WI38 (cell line): Measurements from ENCODE around the gene PTP4A2.

Experiments used
- H3K4me3 ChIP-seq: 2 replicates; pipeline ENCODE4 v1.5.1; 2011; ENCODE audit warnings: low read depth, mild to moderate bottlenecking, control low read depth, low read length
- TF ChIP-seq, protein P1 (sequence below): IDR thresholded peaks from 2 replicates; pipeline ENCODE4 v1.5.1; 2012; ENCODE audit warnings: low read depth, mild to moderate bottlenecking, control low read depth, low read length

Gene PTP4A2

DNA sequence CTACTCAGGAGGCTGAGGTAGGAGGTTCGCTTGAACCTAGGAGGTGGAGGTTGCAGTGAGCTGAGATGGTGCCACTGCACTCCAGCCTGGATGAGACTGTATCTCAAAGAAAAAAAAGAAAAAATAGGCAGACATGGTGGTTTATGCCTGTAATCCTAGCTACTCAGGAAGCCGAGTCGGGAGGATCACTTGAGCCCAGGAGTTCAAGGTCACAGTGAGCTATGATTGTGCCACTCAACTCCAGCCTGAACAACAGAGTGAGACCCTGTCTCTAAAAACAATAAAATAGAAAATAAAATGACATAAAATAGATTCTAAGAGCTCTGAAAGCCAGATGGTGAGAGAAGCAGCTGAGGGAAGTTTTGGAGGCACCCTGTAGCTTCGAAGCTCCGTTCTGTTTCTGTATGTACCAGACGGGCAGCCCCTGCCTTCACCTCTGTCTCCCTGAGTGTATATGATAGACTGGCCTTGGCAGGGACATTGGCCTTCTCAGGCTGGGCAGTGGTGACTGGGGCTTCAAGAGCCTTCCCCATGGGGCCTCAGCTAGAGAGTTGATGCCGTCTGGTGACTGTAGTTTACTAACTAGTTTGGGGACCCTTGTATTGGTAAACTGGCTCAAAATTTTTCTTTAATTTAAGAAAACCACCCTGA is 68.0 kb downstream of the PTP4A2 start:
- no peak overlapping the region for H3K4me3 ChIP-seq
- TF ChIP-seq, protein P1, sequence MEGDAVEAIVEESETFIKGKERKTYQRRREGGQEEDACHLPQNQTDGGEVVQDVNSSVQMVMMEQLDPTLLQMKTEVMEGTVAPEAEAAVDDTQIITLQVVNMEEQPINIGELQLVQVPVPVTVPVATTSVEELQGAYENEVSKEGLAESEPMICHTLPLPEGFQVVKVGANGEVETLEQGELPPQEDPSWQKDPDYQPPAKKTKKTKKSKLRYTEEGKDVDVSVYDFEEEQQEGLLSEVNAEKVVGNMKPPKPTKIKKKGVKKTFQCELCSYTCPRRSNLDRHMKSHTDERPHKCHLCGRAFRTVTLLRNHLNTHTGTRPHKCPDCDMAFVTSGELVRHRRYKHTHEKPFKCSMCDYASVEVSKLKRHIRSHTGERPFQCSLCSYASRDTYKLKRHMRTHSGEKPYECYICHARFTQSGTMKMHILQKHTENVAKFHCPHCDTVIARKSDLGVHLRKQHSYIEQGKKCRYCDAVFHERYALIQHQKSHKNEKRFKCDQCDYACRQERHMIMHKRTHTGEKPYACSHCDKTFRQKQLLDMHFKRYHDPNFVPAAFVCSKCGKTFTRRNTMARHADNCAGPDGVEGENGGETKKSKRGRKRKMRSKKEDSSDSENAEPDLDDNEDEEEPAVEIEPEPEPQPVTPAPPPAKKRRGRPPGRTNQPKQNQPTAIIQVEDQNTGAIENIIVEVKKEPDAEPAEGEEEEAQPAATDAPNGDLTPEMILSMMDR: no peak

DNA sequence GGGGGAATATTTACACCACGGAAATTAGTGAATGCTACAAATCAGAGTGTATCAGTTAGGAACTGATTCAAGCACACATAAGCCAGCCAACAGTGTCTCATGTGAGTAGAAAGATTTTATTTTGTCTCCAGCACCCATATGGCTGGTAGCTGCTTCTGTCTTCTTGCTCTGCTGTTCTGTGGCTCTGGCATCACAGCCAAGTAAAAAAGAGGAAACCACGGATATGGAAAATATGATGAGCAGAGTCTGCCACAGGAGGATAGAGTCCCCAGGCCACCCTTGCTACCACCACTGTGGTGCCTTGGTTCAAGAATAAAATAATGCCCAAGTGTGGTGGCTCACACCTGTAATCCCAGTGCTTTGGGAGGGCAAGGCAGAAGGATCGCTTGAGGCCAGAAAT is 68.7 kb downstream of the PTP4A2 start:
- TF ChIP-seq, protein P1: no peak
- H3K4me3 ChIP-seq: no peak overlapping the region

DNA sequence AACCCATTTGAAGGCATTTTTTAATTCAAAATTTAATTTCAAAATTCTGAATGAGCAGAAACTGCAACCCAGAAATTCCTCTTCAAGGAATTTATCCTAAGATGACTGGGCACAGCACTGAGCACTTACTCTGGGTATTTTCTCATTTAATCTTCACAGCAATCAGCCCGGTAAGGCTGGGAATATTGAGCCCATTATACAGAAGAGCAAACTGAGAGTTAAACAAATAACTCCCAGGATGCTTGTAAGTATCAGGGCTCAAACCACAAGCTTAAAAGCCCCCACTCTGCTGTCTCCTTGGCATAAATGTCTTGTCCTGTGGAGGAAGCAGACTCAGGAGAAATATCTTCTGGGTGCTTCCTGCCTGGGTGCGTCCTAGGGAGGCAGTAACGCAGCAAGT is 69.3 kb downstream of the PTP4A2 start:
- TF ChIP-seq, protein P1: no peak
- H3K4me3 ChIP-seq: no peak overlapping the region

DNA sequence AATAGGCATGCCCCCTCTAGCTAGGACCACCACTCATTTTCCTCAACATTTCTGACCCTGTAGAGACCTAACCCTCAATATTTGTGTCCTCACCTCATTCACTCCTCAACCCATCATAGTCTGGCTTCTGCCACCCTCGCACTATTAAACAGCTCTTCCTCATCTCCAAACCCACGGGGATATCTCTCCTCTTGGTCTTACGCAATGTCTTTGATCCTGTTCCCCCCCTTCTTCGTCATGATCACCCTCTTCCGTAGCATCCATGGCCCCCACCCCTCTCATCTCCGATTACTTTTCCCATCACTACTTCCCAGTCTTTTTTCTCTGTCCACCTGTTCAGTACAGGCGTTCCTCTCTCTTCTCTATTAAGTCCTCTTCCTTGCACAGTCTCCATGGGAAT is 70.6 kb downstream of the PTP4A2 start:
- H3K4me3 ChIP-seq: no peak overlapping the region
- TF ChIP-seq, protein P1: no peak

DNA sequence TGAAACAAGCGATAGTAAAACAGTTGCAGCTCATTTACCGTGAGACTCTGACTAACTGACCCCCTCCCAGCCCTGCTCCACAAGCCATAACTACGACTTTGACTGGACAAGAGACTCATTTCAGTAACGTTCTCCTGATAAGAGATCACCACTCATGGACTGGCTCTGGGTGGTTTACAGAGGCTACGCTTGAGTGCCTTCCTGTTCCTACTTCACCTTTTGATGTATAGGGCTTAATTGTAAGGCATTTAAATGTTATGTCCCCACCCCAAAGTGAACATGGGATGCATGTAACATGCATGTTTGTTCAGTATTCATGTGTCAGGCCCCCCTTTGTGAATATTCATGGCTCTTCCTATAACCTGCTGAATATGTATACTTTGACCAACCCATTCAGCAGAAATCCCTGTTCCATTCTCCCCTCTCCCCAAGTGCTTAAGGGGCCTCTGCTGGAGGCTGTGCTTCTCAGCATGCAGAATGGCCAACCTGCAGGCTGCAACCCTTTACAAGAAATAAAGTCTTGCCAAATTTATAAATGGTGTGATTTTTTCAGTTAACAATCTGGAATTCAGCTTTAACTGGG is 71.6 kb downstream of the PTP4A2 start:
- TF ChIP-seq, protein P1: no peak
- H3K4me3 ChIP-seq: no peak overlapping the region

DNA sequence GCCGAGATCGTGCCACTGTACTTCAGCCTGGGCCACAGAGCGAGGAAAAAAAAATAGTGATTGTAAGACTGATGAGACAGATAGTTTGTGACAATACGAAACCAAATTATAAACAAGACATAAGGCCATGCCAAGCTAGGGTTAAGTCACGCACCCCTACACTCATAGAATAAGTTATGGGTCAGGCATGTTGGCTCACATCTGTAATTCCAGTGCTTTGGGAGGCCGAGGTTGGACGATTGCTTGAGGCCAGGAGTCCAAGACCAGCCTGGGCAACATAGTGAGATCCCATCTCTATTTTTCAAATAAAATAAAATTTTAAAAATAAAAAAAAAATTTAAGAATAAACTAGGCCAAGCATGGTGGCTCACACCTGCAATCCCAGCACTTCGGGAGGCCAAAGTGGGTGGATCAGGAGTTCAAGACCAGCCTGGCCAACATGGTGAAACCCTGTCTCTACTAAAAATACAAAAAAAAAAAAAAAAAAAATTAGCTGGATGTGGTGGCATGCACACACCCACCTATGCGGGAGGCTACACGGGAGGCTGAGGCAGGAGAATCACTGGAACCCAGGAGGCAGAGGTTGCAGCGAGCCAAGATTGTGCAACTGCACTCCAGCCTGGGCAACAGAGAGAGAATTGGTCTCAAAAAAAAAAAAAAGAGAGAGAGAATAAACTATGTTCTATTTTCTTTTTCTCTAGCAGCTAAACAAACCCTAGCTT is 72.3 kb downstream of the PTP4A2 start:
- H3K4me3 ChIP-seq: no peak overlapping the region
- TF ChIP-seq, protein P1: no peak

DNA sequence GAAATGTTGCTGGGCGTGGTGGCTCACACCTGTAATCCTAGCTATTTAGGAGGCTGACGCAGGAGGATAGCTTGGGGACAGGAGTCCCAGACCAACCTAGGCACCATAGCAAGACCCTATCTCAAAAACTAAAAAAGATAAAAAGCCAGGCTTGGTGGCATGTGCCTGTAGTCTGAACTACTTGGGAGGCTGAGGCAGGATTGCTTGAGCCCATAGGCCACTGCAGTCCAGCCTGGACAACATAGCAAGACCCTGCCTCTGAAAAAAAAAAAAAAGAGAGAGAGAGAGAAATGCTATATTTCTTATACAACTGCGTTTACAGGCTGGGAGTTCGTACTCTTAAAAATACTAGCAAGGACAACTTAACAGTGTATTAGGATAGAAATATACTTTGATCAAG is 76.1 kb downstream of the PTP4A2 start:
- H3K4me3 ChIP-seq: no peak overlapping the region
- TF ChIP-seq, protein P1: no peak
